AG09309 (cell line): Measurements from ENCODE around the gene NDUFA3.

Source experiments
- DNase-seq: peaks from one replicate; pipeline ENCODE4 v3.0.0-alpha.2; 2010; ENCODE audit warnings: low read depth
- H3K4me3 ChIP-seq: 2 replicates; pipeline ENCODE4 v1.5.1; 2011; ENCODE audit warnings: mild to moderate bottlenecking, low read depth, low read length, moderate library complexity; ENCODE audit not compliant: control insufficient read depth
- CTCF ChIP-seq: IDR thresholded peaks from 2 replicates; pipeline ENCODE4 v1.5.1; 2011; ENCODE audit warnings: mild to moderate bottlenecking, low read depth, low read length, inconsistent platforms; ENCODE audit not compliant: insufficient read depth, control insufficient read depth; ENCODE audit errors: missing control alignments

NDUFA3 gene

GRCh38 chr19:54138489-54139256 lies 36.0 kb downstream of the NDUFA3 start:
- TF ChIP-seq CTCF = no peak
- H3K4me3 ChIP-seq = peak overlapping the region; percentile 66
- no peak for DNase-seq

GRCh38 chr19:54141356-54141755 lies 38.7 kb downstream of the NDUFA3 start:
- no peak for DNase-seq
- no peak for TF ChIP-seq CTCF
- H3K4me3 ChIP-seq = no peak overlapping the region

- no peak for DNase-seq
- no peak overlapping the region for H3K4me3 ChIP-seq
- no peak for TF ChIP-seq CTCF
These were observed 39.6 kb downstream of the NDUFA3 start for GRCh38 chr19:54142166-54142780.

- H3K4me3 ChIP-seq = no peak overlapping the region
- TF ChIP-seq CTCF = no peak
- no peak for DNase-seq
These were observed 43.0 kb downstream of the NDUFA3 start for GRCh38 chr19:54145541-54146158.

GRCh38 chr19:54147676-54148075 lies 45.0 kb downstream of the NDUFA3 start:
- no peak overlapping the region for H3K4me3 ChIP-seq
- TF ChIP-seq CTCF = no peak
- DNase-seq = no peak

- TF ChIP-seq CTCF = no peak
- DNase-seq = no peak
- no peak overlapping the region for H3K4me3 ChIP-seq
These were observed 45.5 kb downstream of the NDUFA3 start for GRCh38 chr19:54148158-54148557.
